ENCODE measurements around the gene CFAP299.

The CFAP299 gene

DNA sequence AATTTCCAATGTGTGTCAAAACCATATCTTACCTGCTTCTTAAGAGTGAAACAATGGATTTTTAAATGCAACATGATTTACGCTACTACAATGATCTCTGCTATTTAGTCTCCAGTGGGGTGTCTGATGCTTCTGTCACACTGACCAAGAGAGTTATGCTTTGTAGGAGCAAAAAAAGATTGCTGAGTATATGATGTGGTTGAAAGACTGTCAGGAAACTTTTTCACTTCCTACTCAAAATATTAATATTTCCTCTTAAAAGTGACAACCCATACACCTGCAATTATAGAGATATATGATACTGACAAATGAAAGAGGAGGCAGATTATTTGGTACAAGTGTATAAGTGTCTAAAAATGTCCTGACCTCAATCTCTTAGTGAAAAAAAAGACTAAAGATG, 589.8 kb downstream of the CFAP299 start:
- no peak for DNase-seq (ENCODE audit: low read depth in 3 of 3)

DNA sequence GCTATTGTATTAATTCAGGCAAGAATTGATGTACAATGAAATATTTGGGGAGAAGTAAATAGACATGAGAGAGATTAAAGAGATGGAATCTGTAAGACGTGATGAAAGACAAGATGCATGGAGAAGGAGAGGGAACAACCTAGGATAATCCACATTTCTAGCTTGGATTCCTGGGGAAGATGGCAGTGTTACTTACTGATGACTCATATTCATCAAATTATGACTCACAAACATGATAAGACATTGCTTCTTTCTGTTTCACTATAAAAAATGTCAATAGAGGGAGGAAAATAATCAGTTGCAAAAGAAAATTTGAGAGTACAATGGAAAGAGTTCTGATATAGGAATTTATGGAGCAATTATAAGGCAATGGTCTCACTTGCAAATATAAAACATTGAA, 590.9 kb downstream of the CFAP299 start:
- DNase-seq (ENCODE audit: low read depth in 3 of 3): no peak

DNA sequence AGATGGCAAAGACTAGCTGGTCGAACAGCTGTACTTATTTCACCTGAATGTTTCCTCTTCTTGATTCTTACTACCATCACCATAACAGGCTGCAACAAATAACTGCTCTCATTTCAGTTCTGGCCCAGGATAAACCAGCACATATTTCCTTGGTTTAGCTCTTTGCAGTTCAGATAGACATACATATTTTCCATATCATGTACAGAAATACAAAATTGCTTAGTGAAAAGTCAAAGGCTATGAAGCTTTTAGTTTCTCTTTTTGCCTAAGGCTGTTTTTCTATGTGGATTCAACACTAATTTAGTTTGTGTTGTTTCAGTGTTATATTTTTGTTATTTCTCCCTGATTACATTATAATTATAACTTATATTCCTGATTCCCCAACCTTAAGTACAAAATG, 591.4 kb downstream of the CFAP299 start:
- DNase-seq (ENCODE audit: low read depth in 3 of 3): no peak

DNA sequence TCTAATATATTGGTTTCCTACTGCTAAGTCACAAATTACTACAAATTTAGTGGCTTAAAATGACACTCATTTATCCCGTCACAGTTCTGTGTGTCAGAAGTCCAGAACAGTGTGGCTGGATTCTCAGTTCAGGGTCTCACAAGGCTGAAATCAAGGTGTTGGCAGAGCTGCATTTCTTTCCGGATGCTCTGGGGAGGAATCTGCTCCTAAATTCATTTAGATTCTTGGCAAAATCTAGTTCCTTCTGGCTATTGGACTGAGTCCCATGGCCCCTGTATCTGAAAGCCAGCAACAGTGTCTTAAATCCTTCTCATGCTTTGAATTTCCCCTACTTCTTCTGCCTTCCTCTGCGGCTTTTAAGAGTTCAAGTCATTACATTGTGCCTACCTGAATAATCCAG, 591.9 kb downstream of the CFAP299 start:
- no peak for DNase-seq (ENCODE audit: low read depth in 3 of 3)

DNA sequence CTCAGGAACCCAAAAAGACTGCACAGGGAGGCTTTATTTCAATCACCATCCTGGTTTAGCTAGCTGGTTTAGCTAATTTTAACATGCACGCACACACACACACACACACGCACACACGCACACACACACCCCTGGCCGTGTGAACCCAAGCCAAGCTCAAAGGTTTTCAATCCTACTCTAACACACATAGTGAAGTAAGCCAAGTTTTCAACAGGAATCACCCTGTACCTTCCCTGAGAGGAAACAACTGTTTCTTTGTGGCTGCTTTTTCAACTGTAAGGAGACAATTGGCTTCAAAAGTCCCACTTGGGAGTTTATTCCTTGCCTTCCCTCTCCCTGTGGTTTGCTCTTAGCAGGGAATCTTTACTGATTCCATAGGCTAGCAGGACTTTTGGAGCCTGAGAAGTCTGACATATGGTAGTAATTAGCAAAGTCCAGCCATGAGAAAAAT, 596.1 kb downstream of the CFAP299 start:
- no peak for DNase-seq (ENCODE audit: low read depth in 3 of 3)

DNA sequence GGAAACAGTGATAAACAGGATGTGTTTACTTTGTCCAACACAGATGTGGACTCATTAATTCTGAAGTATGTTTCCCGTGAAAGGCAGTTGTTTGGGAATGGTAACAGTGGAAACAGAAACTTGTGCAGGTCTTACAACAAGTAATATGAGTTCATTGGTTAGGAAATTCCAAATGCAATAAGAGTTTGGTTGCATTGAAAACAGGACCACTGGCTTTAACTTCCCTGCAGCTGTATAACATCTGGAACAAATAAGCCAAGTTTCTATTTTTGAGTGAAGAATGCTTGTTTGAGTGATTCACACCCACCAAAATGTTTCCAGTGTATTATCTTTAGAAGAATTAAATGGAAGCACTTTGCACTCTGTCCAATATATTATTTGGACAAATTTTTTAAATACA, 612.6 kb downstream of the CFAP299 start:
- no peak for DNase-seq (ENCODE audit: low read depth in 3 of 3)

DNA sequence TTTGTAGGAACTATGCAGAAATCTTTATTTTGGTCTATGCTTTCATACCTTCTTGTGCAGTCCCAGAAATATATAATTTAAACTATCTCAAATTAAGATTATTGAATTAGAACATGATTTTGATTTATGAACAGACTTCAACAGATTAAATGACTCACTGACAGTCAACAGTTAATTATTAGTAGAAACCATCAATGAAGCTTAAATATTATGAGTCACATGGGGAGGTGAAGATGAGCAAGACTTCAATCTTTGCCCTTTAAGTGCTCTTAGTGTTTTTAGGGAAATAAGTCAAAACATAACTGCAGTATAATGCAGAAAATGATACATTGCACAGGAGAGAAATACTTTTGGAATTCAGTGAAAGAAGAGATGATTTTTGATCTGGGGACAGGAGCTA, 613.5 kb downstream of the CFAP299 start:
- DNase-seq (ENCODE audit: low read depth in 3 of 3): no peak

DNA sequence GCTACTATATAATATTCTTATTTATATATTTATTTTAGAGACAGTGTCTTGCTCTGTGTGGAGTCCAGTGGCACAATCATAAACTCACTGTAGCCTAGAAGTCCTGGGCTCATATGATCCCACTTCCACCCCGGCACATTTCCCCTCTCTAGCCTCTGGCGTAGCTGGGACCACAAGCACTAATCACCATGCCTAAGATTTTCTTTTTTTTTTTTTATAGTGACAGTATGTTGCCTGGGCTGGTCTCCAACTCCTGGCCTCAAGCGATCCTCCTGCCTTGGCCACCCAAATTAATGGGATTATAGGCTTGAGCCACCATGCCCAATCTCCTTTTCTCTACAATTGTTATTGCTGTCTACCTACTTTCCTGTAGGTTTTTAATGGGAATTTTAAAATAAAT, 620.9 kb downstream of the CFAP299 start:
- no peak for DNase-seq (ENCODE audit: low read depth in 3 of 3)

DNA sequence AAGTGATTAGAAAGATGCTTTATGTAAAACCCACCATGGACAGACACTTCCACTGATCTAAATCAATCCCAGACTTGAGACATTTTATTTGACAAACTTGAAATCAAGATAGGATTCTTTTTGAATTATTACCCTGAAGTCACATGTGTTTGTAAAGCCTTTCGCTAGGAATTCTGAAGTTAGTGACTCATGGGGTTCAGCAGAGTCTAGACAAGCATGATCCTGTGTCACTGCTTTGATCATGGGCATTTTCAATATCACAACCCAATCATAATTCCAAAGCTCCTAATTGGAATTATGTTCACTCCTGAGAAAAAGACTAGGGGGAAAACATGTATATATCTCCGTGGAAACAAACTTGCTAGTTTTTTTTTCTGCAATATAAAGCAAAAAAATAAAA, 627.5 kb downstream of the CFAP299 start:
- DNase-seq (ENCODE audit: low read depth in 3 of 3): no peak

DNA sequence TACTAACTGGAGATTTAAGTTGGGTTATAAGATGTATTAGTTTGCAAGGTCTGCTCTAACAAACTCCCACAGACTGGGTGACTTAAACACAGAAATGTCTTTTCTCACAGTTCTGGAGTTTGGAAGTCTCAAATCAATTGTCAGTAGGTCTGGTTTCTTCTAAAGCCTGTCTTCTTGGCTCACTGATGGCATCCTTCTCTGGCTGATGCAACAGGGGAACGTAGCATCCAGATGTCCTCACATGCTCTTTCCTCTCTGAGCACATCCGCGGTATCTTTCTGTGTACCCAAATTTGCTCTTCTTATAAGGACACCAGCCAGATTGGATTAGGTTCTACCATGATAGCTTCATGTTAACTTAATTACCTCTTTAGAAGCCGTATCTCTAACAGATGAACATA, 631.8 kb downstream of the CFAP299 start:
- DNase-seq (ENCODE audit: low read depth in 3 of 3): no peak

DNA sequence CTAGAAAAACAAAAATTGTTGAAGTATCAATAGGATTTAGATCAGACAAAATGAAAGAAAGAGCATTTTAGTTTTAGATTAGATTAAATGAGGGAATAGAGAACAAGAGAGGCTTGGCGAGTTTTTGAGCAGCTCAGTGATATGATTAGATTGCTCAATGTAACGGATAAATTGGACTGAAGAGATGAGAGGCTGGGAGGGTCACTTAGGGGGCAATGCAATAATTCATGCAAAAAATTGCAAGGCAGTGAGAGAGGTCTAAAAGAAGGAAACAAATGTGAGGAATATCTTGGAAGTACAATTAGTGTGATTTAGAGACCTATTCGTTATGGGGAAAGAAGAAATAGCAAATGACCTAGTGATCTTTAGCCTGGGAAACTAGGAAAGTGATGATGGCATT, 644.7 kb downstream of the CFAP299 start:
- DNase-seq (ENCODE audit: low read depth in 3 of 3): no peak

DNA sequence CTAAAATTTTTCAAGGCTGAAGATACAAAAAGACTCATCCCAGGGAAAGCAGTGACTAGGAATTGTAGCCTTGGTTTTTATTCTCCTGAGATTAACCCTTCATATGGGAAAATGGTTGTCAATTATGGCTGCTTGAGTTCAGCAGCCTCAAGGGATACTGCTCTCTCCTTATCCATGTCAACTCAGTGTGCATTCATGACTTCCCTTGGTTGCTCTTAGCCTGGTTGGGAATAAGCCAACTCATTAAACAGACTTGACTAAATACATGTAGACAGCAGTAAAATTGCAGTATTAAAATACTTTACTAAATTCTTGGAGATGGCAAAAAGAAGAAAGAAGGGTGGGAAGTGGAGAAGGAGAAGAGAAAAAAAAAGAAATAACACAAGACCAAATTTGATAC, 650.5 kb downstream of the CFAP299 start:
- DNase-seq (ENCODE audit: low read depth in 3 of 3): no peak

DNA sequence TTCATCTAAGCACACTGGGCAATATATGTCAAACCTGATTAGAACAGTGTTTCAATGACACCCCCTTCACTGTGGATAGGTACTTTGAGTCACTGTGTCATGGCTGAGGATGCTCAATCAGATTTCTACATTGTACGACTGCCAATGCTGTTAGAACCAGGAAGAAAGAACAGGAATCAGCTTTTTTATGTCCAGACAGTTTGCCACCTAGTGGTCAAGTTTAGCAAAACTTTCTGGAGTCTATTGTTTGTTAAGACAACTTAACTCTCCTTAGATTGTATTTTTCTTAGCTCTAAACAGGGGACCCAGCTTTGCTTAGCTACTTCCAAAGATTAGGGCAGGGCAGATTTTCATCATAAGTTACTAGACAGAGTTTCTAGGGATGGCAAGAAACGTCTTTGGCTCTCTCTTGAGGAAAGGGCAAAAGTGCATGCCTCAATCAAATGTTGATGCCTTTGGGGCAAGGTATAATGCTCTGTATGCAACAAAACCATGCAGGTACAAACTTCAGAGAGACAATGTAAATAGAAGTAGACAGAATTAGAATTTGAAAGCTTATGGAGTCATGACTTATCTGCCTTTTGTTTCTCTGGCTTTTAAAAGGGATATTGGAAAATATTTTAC, 654.5 kb downstream of the CFAP299 start:
- no peak for DNase-seq (ENCODE audit: low read depth in 3 of 3)

DNA sequence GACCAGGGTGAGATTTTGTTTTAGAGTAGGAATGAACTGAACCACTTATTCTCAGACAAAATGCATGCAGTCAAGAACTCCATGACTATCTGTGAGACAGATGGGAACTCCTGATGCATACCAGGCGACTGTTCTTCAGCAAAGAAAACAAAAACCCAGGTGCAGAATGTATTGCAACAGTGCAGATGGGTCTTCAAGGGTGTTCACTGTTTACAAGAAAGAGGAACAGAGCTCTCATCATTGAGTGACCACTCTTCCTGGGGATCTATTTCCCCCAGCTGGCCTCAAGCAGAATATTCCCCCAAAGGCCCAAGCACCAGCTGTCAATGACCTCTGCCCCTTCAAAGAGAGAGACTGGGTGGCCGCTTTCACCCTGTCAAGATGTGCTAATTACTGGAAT, 655.3 kb downstream of the CFAP299 start:
- DNase-seq (ENCODE audit: low read depth in 3 of 3): no peak

DNA sequence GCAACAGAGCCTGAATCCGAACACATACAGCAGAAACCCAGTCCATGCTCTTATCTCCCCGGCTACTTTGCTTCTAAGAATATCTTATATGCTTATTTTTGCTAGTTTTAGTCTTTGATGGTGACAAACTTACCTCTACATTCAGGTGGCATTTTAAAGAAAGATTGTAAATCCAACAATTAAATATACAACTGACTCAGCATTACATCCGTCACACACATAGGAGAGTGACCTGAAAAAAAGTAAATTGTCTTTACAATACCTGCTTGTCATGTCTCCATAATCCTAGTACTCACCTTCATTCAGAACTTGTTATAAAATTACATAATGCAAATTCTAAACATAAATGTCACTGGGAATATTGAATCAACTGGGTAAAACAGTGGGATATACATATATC, 664.4 kb downstream of the CFAP299 start:
- no peak for DNase-seq (ENCODE audit: low read depth in 3 of 3)

DNA sequence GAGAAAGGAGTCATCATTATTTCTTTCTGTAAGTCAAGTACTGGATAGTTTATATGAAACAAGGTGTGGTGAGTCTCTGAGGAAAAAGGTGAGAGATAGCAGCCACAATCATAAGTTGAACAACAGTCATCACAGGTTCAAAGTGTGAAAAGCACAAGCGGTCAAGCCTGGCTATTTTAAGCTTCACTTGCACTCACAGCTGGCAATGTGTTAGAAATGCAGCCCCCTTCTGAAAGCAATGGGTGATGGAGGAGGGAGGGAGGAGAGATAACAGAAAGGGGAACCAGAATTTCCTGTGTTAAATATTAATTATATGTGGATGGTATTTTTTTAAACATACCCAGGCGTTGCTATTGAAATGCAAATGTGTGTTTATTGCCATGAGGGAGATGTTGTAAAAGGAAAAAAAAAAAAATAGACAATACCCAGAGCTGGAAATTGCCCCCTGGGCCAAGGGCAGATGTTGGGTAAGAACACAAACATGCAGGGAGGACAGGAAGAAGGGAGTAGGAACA, 668.1 kb downstream of the CFAP299 start:
- no peak for DNase-seq (ENCODE audit: low read depth in 3 of 3)

DNA sequence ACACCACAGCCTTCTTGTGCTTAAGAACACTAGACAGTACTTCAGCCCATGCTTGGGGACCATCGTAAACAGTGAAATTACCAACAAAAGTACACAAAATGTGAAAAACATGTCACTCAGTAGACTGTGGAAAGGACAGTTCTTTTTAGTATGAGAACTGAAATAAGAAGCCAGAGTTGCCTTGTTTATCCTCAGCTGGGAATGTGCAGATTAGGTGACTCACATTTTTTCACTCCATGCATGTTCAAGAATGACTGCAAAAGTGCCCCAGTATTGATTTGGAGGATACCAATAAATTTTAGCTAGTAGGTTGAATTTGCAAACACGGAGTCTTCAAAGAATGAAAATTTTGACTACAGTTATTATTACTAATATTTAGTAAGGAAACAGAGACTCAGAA, 671.9 kb downstream of the CFAP299 start:
- DNase-seq (ENCODE audit: low read depth in 3 of 3): no peak

Measured in stimulated activated CD4-positive, alpha-beta T cell treated with anti-CD3 and anti-CD28 coated beads, TNF-alpha, amount 100 ng/mL, for 4 hours (primary cell).